ENCODE measurements around the gene SCN1B.
"Not testable (repeated sequence)": the region's sequence is repeated elsewhere in the genome, so short reads cannot be mapped to it uniquely, and the experiment has no call there.

The SCN1B gene

DNA sequence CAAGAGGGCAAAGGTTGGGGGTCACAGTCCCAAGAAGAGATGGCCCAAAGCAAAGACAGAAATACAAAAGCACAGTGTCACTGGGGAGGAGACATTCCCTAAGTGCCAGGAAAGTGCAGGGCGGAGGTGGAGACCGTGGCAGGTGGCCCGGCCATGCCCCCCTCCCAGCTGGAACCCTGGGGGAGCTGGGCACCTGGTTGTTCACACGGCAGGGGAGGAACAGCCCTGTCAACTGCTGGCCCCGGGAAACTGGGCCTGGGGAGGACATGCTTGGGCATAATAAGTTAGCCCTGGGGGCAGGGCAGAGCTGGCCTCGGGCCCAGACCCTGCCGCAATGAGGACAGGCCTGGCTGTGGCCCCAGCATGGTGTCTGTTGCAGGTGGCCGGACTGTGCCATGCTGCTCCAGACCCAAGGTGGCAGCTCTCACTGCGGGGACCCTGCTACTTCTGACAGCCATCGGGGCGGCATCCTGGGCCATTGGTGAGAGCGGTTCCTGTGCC lies 18.7 kb downstream of the SCN1B start:
- TF ChIP-seq, protein P1, sequence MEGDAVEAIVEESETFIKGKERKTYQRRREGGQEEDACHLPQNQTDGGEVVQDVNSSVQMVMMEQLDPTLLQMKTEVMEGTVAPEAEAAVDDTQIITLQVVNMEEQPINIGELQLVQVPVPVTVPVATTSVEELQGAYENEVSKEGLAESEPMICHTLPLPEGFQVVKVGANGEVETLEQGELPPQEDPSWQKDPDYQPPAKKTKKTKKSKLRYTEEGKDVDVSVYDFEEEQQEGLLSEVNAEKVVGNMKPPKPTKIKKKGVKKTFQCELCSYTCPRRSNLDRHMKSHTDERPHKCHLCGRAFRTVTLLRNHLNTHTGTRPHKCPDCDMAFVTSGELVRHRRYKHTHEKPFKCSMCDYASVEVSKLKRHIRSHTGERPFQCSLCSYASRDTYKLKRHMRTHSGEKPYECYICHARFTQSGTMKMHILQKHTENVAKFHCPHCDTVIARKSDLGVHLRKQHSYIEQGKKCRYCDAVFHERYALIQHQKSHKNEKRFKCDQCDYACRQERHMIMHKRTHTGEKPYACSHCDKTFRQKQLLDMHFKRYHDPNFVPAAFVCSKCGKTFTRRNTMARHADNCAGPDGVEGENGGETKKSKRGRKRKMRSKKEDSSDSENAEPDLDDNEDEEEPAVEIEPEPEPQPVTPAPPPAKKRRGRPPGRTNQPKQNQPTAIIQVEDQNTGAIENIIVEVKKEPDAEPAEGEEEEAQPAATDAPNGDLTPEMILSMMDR (IDR thresholded peaks at IDR 0.05; ENCODE audit: low read depth, low read length): no peak
- H3K4me3 ChIP-seq (ENCODE audit: low read depth, low read length): no peak overlapping the region
- DNase-seq (ENCODE audit: low read depth, low spot score): no peak
- in situ Hi-C loops (cut with HindIII; ENCODE audit: low sequenced_read_pairs): no loop called here

DNA sequence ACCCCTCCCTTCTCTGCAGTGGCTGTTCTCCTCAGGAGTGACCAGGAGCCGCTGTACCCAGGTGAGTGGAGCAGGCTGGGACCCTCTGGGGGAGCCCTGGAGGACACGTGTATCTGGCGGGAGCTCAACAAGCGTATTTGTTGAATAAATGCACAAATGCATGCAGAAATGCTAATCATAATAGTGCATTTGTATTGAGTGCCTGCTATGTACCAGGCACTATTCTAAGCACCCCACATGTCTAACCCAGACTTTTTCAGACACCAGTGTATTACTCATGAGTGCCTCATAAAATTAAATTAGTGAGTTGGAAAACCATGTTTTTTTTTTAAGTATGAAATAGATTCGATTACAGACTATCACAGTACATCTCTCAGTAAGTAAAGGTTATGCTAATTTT lies 19.2 kb downstream of the SCN1B start:
- TF ChIP-seq, protein P1 (IDR thresholded peaks at IDR 0.05; ENCODE audit: low read depth, low read length): no peak
- in situ Hi-C loops (cut with HindIII; ENCODE audit: low sequenced_read_pairs): no loop called here
- DNase-seq (ENCODE audit: low read depth, low spot score): no peak
- H3K4me3 ChIP-seq (ENCODE audit: low read depth, low read length): no peak overlapping the region

DNA sequence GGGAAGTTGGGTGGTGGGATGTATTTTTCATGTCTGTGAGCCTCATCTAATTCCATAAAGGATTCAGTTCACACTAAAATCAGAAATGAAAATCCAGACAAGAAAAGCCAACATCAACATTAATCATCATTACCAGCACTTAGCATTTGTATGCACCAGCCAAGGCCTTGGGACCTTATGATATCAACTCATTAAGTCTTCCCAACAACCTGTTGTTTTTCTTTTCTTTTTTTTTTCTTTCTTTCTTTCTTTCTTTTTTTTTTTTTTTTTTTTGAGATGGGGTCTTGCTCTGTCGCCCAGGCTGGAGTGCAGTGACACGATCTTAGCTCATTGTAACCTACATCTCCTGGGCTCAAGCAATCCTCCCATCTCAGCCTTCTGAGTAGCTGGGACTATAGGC lies 20.4 kb downstream of the SCN1B start:
- DNase-seq (ENCODE audit: low read depth, low spot score); H3K4me3 ChIP-seq (ENCODE audit: low read depth, low read length); in situ Hi-C loops (cut with HindIII; ENCODE audit: low sequenced_read_pairs): not testable (repeated sequence)

DNA sequence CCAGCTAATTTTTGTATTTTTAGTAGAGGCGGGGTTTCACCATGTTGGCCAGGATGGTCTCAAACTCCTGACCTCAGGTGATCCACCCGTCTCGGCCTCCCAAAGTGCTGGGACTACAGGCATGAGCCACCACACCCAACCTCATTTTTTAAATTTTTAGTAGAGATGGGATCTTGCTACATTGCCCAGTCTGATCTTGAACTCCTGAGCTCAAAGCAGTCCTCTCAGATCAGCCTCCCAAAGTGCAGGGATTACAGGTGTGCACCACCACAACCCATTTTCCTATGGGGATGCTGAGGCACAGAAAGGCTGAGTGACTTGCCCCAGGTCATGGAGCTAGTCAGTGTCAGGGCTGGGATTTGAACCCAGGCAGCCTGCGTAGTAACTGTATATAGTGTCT lies 21.0 kb downstream of the SCN1B start:
- in situ Hi-C loops (cut with HindIII; ENCODE audit: low sequenced_read_pairs); H3K4me3 ChIP-seq (ENCODE audit: low read depth, low read length); DNase-seq (ENCODE audit: low read depth, low spot score): not testable (repeated sequence)

DNA sequence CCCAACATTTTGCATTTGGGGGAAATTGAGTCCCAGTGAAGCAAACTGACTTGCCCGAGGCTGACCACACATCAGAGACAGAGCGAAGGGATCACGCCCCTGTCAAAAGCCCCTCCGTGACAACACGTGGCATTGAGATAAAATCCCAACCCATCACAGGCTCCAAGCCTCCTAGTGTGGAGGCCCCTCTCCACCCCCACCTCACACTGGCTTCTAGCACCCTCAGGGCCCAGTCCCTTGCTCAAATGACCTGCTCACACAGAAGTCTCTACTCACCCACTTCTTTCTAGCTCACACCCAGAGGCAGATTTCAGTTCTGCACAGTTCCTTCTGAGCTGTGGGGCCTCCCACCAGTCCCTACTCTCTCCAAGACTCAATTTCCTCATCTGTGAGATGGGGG lies 21.5 kb downstream of the SCN1B start:
- TF ChIP-seq, protein P1 (IDR thresholded peaks at IDR 0.05; ENCODE audit: low read depth, low read length): no peak
- no peak for DNase-seq (ENCODE audit: low read depth, low spot score)
- in situ Hi-C loops (cut with HindIII; ENCODE audit: low sequenced_read_pairs): no loop called here

DNA sequence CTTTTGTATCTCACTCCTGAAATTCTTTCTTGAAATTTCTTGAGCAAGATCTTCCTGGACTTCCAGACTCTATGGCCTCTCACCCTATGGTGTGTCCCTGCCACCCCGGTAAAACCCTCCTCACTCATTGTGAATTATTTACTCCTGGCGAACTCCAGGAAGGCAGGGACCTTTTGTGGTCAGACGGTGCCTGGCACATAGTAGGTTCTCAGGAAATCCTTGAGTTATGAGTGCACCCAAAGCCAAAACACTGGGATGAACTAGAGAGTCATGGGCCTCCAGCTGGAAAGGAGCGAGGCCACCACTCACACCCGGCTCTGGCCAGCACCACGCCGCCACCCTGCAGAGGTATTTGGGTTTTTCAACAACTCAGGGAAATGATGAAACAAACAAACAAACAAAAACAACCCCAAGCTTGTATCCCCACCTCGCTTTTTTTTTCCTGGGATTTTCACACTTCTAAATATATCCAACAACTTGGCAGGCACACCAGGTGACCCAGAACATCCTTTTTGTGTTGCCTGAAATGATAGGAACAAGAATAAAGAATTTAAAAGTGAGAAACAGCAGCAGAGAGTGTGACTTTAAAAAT lies 22.4 kb downstream of the SCN1B start:
- in situ Hi-C loops (cut with HindIII; ENCODE audit: low sequenced_read_pairs): no loop called here
- TF ChIP-seq, protein P1 (IDR thresholded peaks at IDR 0.05; ENCODE audit: low read depth, low read length): no peak
- H3K4me3 ChIP-seq (ENCODE audit: low read depth, low read length): no peak overlapping the region
- no peak for DNase-seq (ENCODE audit: low read depth, low spot score)

More for the DNA sequence above, 21.5 kb downstream of the SCN1B start:
- H3K4me3 ChIP-seq (ENCODE audit: low read depth, low read length): no peak overlapping the region

DNA sequence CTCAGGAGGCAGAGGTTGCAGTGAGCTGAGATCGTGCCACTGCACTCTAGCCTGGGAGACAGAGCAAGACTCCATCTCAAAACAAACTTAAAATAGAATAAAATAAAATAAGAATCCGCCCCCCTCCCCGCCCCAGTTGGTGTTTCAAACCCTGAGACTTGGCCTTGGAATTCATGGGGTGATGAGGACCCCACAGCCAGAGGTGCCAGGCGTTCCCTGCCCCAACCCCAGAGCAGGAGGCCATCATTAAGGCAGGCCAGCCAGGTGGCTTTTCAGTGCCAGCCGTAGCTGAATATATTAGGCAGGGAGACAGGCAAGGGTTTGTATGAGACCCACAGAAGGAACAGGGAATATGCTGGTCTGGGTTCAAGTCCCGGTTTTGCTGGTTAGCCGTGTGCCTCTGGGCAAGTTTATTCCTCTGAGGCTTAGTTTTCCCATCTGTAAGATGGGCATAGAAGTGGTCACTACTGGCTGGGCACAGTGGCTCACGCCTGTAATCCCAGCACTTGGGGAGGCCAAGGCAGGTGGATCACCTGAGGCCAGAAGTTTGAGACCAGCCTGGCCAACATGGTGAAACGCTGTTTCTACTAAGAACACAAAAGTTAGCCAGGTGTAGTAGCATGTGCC lies 23.5 kb downstream of the SCN1B start:
- TF ChIP-seq, protein P1 (IDR thresholded peaks at IDR 0.05; ENCODE audit: low read depth, low read length): no peak
- in situ Hi-C loops (cut with HindIII; ENCODE audit: low sequenced_read_pairs): no loop called here
- no peak overlapping the region for H3K4me3 ChIP-seq (ENCODE audit: low read depth, low read length)
- no peak for DNase-seq (ENCODE audit: low read depth, low spot score)

All from astrocyte of the spinal cord (primary cell).